ENCODE results near the gene FLT3LG. TPM values are rescaled to one million over a fixed set of nuclear protein-coding genes. Genes with fewer than 3 reads are reported as not detected.

The FLT3LG gene
- total RNA-seq = 1.6 to 3.4 TPM (median 1.9 TPM) in 3 replicates
- long read RNA-seq = 0 reads

- TF ChIP-seq CTCF (IDR thresholded peaks at IDR 0.05) = peak; percentile 99
- Mint-ChIP-seq H3K36me3 (ENCODE audit: low read depth) (peaks cover 2% of the 10 kb centered on the region), H3K4me3 (ENCODE audit: unreplicated experiment) (peak within 1 kb of the TSS; percentile 70), H3K4me1 (ENCODE audit: low read depth) (peaks cover 11% of the 10 kb centered on the region), H3K27me3 (ENCODE audit: low read depth) (peaks cover 2% of the 10 kb centered on the region), H3K27ac (ENCODE audit: unreplicated experiment) (peak within 1 kb of the TSS; percentile 57), H3K9me3 (ENCODE audit: low read depth) (no peaks in the 10 kb centered on the region)
- DNase-seq (ENCODE audit: low spot score) = no peak
Observed at GRCh38 chr19:49473868-49474541, at the start of gene FLT3LG. FLT3LG (plus strand) TSS chr19:49474215; CDS start chr19:49474640, 425 bp downstream.

GRCh38 chr19:49425178-49425577 lies 48.8 kb upstream of the FLT3LG start, which contains the start of gene GFY:
GFY (plus strand) TSS chr19:49425388; CDS start chr19:49426431, 1,043 bp downstream.
- Mint-ChIP-seq H3K27me3 (ENCODE audit: low read depth) (peaks cover 85% of the 10 kb centered on the region), H3K27ac (ENCODE audit: unreplicated experiment) (no peak within 1 kb of the TSS), H3K36me3 (ENCODE audit: low read depth) (peaks cover 8% of the 10 kb centered on the region), H3K4me3 (ENCODE audit: unreplicated experiment) (no peak within 1 kb of the TSS), H3K4me1 (ENCODE audit: low read depth) (peaks cover 31% of the 10 kb centered on the region), H3K9me3 (ENCODE audit: low read depth) (no peaks in the 10 kb centered on the region)
- DNase-seq (ENCODE audit: low spot score) = no peak
- TF ChIP-seq CTCF (IDR thresholded peaks at IDR 0.05) = no peak

GRCh38 chr19:49425922-49426592 lies 48.0 kb upstream of the FLT3LG start:
- Mint-ChIP-seq H3K9me3 (ENCODE audit: low read depth) (no peaks in the 10 kb centered on the region), H3K36me3 (ENCODE audit: low read depth) (peaks cover 10% of the 10 kb centered on the region), H3K4me3 (ENCODE audit: unreplicated experiment) (no peak overlapping the region), H3K27ac (ENCODE audit: unreplicated experiment) (no peak overlapping the region), H3K27me3 (ENCODE audit: low read depth) (peaks cover 82% of the 10 kb centered on the region), H3K4me1 (ENCODE audit: low read depth) (peaks cover 31% of the 10 kb centered on the region)
- DNase-seq (ENCODE audit: low spot score) = no peak
- TF ChIP-seq CTCF (IDR thresholded peaks at IDR 0.05) = no peak

- peaks cover 10% of the 10 kb centered on the region for H3K36me3 Mint-ChIP-seq (ENCODE audit: low read depth)
- peaks cover 77% of the 10 kb centered on the region for H3K27me3 Mint-ChIP-seq (ENCODE audit: low read depth)
- H3K4me3 Mint-ChIP-seq (ENCODE audit: unreplicated experiment) = no peak overlapping the region
- H3K9me3 Mint-ChIP-seq (ENCODE audit: low read depth) = no peaks in the 10 kb centered on the region
- peaks cover 23% of the 10 kb centered on the region for H3K4me1 Mint-ChIP-seq (ENCODE audit: low read depth)
- H3K27ac Mint-ChIP-seq (ENCODE audit: unreplicated experiment) = no peak overlapping the region
- no peak for TF ChIP-seq CTCF (IDR thresholded peaks at IDR 0.05)
- no peak for DNase-seq (ENCODE audit: low spot score)
Observed at GRCh38 chr19:49427339-49427738, 46.7 kb upstream of the FLT3LG start.

GRCh38 chr19:49427855-49428546 lies 46.0 kb upstream of the FLT3LG start:
- TF ChIP-seq CTCF (IDR thresholded peaks at IDR 0.05) = no peak
- Mint-ChIP-seq H3K4me1 (ENCODE audit: low read depth) (peaks cover 18% of the 10 kb centered on the region), H3K27ac (ENCODE audit: unreplicated experiment) (no peak overlapping the region), H3K9me3 (ENCODE audit: low read depth) (no peaks in the 10 kb centered on the region), H3K4me3 (ENCODE audit: unreplicated experiment) (peak overlapping the region; percentile 32), H3K36me3 (ENCODE audit: low read depth) (peaks cover 8% of the 10 kb centered on the region), H3K27me3 (ENCODE audit: low read depth) (peaks cover 75% of the 10 kb centered on the region)
- DNase-seq (ENCODE audit: low spot score) = no peak
